GM19240 (cell line): ENCODE measurements around the gene TBC1D1.

ENCODE experiments used
- DNase-seq: peaks from one replicate; pipeline ENCODE4 v3.0.0; 2011; ENCODE audit warnings: low spot score; ENCODE audit not compliant: insufficient read length

Gene TBC1D1

DNA sequence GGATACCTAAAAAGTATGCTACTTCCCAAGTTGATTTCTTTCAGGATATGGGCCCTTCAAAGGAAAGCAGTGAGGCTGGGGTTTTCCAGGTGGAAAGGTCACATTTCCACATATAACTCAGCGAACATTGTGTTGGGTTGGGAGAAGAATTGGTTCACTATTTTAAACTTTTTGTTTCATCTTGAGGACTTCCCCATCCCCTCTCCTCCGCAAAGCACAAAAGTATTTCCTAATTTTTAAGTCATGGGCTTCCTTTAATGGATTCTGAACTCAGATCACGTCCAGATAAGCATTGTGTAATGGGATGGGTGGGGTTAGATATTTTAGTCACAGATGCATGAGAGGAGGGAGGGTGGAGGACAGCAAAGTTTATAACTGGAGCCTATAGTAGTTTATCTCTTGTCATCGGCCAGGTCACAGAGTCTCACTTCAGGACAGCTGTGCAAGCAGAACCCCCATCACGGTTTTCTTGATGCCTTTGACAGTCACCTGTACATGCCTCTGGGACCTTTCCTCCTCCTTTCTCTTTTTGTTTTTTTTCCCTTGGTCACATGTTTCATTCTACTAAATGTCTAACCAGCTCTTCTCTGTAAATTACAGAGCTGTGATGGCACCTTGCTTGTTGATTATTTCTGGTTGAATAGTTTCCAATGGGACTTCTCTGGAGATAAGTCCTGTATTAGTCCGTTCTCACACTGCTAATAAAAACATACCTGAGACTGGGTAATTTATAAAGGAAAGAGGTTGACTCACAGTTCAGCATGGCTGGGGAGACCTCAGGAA lies 184.7 kb downstream of the TBC1D1 start:
- no peak for DNase-seq

DNA sequence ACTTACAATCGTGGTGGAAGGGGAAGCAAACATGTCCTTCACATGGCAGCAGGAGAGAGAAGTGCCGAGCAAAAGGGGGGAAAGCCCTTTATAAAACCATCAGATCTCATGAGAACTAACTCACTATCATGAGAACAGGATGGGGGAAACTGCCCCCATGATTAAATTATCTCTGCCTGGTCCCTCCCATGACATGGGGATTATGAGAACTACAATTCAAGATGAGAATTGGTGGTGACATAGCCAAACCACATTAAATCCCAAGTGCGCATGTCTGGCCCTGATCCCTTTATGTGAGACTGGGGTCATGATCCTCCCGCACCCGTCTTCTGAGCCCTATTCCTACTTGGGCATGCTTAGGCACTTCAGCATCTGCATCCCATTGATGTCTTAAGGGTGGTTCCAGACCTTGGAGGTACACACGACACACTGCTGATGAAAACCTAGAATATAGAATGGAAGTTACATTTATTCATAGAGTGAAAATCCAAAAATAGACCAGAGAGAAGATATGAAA lies 185.3 kb downstream of the TBC1D1 start:
- no peak for DNase-seq

DNA sequence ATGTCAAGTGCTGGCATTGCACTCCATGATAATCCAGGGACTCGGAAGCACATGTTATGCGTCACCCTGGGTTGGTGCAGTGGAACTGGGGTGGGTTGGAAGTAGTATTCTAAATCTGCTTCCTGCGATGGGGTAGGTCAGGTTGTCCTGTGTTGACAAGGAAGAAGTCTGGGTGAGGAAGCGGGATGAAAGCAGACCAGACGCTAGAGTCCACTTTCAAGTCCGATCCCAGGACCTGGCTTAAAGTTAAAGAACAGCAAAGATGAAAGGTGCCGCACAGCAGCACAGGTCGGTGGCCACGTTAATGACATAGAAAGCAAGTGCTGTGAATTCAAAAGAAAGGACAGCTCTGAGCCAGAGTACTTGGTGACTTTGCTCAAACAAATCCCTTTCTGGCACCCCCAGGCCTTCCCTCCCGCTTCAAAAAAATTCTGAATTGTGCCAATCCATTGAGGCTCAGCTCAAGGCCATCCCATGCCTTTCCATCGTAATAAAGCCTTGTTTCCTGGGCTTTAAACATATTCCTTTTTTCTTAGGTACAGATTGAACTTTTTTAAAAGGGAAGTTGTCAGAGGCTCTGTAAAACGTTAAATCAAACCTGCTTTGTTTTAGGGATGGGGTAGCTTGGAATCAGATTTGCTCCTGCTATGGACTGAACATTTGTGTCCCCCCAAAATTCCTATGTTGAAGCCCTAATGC lies 187.1 kb downstream of the TBC1D1 start:
- no peak for DNase-seq

DNA sequence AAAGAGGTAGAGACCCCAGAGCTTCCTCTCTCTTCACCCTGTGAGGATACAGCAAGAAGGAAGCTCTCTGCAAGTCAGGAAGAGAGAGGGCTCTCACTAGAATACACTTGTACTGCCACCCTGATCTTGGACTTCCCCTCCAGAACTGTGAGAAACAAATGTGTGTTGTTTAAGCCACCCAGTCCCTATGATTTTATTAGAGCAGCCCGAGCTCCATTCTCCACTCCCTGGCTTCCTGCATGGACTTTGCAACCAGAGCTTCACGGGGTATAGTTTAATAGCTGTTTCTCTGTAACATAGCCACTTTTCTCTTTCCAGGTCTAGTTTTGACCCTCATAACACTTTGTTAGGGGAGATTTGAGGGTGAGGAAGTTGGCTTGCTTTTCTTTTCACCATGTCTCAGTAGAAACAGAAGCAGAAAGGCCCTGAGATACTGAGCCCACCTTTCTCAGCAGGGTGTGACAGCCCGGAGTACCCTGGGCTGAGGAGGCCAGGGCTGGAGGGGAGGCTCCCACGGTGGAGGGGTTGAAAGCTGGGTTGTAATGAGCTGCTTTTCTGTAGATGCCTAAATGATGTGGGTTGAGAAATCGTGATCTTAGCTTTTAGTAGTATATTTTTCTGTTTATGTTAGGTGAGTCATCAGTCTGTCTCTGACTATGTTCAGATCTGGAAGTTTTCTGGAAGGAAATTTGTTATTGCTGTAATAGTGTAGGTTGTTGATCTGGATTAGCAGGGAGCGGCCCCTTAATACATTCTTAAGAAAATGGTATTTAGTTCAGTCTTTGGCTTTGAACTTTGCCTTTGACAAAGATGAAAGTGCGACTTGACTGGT lies 187.9 kb downstream of the TBC1D1 start:
- DNase-seq = no peak

DNA sequence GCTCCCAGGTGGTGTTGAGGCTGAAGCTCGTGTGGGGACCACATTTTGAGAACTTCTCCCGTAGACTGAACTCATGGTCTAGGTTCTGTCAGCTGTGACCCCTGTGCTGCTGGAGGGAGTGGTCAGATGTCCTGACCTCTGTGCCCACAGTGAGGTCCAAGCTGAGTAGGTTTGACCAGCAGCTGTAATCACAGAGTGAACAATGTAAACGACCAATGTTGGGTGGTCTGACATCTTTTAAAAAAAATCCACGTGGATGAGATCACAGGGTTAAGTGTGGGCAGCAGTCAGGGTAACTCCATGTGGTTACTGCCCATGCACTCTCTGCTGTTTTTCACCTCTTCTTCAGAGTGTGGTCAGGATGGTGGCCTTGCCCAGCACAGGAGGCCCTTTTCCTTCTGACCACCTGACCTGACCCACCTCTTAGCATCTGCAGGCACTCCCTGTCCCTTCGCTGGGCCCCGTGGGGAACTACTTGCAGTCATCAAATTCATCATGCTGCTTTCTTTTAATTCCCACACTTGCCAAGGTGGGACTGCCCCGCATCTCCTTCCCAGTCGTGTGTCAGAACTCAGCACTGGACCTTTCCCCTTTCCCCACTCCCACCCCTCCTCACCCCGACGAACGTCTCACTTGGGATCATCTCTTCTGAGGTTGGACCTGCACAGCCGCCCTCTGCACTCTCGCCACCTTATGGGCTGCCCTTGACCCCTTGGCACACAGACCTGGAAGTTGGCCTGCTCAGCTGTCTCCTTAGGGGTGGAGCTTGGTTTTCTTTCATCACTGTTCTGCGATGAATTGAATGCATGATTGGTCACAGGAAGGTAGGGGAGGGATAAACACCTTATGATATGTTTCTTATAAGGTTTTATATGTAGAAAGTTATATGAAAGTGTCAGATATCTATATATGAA lies 189.4 kb downstream of the TBC1D1 start:
- DNase-seq = no peak

DNA sequence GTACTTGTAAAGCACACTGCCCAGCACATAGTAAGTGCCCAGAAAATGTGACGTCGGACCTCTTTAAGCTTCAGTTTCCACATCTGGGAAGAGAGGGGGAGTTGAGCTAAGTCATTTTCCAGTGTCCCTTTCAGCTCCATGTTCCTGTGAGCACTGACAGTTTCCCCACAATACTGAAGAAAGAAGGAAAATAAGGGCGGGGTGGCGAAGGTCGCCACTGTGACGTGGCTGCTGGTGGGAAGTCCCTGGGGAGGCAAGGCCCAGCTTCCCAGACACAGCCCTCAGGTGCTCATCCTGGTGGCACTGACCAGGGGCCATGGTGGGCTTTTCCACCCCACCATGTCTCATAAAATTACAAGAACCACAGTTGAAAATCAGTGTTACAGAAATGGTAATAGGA lies 191.1 kb downstream of the TBC1D1 start:
- no peak for DNase-seq

DNA sequence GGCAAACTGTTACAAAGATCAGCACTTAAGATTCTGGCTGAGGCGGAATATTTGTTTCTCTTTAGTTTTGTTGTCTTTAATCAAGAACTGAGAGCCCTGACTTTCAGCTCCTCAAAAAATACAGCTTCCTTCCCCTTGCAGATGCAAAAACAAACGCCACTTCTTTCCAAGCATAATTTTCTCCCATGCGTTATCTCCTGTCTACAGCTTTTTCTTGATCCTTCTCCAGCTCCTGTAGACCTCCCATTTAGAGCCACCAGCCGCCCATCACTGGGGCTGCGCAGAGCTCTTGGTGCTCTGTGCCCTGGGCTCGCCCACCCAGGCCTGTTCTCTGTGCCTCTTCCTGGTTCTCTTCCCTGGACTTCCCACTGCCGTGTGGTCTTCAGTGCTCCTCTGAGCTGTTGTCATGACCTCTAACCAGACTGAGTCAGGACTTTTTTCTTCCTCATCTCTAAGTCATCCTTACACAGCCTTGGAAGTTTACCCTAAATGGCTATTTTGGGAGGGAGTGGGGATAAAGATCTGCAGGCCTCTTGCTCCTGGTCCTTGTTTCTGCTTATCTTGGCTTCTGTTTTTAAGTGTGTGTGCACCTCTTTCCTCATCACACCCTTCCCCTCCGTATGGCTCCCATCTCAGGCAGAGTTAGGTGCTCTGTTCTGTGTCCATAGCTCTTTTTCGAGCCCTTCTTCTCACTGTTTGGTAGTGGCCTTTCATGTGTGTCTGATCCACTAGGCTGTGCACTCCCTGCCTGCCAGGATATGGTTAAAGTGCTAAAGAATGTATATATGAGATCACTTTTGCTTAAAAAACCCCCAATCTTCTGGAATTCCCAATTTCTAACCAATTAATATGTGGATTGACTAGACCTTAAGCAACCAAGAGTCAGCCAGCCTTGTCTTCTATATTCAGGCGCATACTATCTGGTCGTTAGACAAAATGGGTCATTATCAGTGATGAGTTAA lies 191.8 kb downstream of the TBC1D1 start:
- DNase-seq = no peak

DNA sequence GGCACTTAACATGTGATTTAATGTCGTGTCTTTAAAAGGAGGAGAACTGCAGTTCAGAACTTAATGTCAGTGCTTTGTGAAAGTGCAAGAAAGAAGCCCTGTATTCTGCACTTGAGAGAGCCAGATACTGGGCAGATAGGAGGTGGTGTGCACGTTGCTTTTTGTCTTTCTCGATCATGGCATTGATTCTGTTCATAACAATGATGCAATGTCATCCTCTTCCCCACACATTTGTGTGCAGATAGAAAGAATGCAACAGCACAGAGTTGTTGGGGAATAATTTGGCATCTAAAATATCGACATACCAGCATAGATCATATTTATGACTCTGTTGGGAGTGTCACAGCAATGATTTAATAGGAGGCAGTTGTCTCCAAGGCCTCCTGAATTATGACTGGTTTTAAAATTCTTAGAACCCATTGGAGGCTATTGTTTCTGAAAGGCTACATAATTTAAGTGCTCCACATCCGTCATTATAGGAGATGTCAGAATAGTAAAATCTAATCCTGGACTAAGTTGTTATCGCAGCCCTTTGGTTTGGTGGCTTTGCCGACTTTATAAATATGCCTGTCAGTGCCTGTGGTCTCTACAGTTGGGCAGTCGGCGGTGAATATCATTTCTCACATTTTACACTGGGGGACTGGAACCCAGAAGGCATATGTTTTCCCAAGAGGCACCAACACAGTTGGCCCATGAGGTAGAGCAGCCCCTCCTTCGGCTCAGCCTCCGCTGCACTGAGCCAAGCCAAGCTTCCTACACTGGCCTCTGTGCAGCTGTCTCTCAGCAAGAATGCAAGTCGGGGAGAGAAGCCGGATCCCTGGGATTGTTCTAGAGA lies 194.2 kb downstream of the TBC1D1 start:
- no peak for DNase-seq

DNA sequence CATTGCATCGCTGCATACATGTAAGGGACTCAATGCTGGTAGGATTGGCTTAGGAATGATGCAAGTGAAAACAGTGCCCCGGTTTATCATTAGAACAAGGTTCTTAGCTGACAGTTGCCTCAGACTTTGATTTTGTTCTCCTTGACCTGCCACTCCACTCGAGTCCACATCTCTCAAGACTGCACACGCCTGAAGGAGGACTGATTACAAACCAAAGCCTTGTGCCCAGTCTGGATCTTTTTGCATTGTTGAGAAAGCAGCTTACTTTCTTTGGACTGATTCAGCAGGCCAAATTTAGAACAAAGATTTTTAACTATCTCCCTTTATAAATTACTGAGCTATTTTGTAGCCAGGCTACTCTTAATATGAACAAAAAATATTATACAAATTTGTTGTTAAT lies 194.9 kb downstream of the TBC1D1 start:
- no peak for DNase-seq

DNA sequence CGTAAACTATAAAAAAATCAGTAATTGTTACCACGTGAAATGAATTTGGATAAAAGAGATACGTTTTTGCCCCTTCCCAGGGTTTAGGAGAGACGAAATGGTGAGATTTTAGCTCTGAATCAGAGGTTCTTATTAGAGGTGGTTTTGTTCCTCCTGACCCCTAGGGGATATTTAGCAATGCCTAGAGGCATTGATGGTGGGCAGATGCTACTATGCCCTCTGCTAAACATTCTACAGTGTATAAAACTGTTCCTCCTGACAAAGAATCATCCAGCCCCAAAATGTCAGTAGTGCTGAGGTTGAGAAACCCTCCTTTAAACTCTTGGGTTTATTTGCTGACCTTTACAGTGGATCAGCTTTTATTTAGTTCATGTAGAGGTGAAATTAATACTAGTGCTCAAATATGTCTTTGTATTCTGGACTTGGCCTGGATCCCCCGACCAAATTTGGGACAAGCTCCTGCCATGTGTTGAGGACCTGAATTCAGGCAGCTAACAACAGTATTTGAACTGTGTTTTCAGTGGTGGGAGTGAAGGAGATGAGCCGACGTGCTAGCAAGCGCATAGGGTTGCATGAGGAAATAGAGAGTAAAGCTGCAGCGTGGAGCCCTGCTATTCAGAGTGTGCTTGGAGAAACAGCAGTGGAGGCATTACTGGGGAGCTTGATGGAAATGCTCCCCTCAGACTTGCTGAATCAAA lies 195.4 kb downstream of the TBC1D1 start:
- no peak for DNase-seq

DNA sequence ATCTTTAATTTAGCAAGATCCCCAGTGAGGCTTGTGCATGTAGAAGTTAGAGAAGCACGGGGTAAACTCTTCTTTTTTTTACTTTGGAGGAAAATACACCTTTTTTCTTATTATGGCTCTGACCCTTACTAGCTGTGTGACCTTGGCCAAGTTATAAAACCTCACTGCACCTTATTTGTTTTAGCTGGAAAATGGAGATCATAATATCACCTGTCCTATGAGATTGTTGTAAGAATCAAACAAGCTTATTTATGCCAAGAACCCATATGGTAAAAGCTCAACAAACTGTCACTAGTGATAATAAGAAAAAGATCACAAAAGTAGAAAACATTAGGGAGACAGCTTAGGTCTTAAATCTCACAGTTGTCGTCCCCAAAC lies 196.0 kb downstream of the TBC1D1 start:
- no peak for DNase-seq

DNA sequence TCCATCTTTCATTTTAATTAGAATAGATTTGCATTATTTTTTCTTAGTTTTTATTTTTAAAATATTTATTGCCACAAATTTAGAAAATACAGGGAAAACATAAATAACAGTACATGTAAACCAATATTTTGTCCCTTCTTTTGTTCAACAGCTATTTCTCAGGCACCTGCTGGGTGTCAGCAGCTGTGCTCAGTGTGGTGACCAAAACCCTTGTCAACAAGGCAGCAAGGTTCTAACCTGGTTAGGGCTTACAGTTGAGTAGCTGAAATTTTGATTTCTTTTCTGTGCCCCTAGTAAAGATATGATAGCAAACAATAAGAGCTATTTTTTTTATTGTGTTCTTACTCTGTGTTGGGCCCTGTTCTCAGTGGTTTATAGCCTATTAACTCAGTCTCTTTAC lies 197.4 kb downstream of the TBC1D1 start:
- DNase-seq = no peak

DNA sequence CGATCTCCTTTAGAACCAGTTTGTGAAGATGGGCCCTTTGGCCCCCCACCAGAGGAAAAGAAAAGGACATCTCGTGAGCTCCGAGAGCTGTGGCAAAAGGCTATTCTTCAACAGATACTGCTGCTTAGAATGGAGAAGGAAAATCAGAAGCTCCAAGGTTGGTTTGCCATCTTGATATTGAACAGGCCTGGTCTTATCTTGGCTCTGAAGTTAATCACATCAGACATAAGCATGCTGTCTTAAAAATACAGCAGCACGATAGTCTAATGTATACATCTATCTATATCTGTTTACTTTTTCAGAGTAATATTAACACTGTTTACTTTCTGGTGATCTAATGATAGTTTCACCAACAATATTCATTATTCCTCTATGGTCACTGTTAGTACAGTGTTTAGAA lies 199.1 kb downstream of the TBC1D1 start:
- no peak for DNase-seq

DNA sequence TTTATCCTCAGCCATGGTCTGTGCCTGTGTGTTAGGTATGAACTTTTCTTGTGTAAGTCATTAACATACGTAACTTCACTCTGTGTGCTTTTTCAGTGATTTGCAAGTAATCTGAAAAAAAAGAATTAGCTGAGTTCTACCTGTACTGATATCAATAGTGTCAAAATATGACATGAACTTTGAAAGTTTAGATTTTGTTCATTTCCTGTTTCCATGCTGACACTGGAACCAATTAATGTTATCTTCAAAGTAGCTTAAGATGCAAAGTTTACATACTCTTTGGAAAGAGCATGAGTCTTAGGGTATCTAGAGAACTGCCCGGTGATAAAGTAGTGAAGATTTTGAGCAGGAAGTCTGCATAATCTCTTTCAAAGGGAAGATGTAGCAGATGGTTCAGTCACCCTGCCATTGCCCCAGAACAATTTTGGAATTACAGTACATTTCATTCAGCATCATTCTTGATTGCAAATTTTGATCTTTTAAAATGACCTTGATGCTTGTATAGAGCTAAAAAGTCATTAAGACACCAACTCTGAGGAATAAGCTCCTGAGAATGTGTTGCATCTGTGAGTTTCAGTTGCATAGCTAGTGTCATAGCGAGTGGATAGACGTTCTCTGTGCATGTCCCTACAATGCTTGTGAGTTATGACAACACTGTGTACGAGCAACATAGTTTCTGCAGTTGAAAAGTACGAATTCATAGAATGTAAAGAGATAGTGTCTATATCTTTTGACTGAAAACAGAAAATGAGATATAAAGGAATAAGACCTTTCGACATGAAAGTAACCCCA lies 199.8 kb downstream of the TBC1D1 start:
- no peak for DNase-seq

DNA sequence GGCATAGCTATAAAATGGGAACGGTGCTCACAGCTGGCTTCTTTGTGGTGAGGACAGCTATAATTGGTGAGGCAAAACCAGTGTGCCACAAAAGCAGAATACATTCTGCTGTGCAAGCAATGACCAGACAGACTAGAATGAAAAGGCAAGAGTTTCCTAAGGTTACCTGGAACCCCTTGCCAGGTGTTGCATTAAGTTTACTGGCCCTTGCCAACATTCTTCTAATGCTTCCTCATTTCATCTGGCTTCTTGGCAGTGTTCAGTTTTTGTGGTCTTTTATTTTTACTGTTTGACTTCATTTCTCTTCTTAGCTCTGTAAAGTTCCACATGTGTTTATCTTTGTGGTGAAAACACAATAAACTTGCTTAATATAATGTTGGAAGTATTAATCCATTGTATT lies 200.8 kb downstream of the TBC1D1 start:
- no peak for DNase-seq

DNA sequence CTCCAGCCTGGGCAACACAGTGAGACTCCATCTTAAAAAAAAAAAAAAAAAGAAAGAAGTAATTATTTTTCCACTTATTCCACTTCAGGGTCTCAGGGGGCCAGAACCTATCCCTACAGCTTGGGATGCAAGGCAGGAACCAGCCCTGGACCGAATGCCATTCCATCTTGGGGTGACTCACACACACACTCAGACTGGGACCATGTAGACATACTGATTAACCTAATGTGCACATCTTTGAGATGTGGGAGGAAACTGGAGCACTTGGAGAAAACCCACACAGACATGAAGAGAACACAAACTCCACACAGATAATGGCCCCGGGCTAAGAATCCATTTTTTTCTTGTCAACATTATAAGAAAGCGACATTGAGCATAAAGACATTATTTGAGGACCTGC lies 201.8 kb downstream of the TBC1D1 start:
- DNase-seq = no peak

DNA sequence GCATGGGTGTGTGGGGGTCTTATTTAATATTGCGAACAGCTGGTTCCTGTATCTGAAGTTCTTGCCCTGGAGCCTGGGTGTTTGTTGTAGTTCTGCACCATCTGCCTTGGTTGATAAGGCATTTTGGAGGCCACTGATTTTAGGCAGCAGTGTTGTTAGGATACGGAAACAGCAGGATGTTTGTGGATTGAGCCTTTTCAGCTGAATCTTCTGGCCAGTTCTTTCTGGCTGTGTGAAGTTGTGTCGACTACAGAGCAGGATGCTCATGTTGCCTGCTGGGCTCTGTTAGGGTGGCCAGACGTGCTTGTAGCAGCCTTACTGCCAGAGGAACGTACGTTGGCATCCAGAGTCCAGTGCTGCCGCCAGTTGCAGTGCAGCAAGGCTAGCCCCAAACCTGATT lies 203.5 kb downstream of the TBC1D1 start:
- DNase-seq = no peak

DNA sequence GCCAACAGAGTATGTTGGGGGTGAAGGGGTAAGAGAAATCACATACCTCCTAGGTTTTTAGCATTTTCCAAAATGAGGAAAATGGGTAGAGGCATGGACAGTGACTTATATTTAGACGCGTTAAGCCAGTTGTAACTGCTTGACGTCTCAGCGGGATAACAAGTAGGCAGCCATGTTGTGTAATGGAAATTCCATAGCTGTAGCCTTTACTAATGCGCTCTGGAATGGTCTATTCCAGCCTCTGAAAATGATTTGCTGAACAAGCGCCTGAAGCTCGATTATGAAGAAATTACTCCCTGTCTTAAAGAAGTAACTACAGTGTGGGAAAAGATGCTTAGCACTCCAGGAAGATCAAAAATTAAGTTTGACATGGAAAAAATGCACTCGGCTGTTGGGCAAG lies 204.8 kb downstream of the TBC1D1 start:
- DNase-seq = no peak
